C4-2B (cell line): ENCODE data around the gene COQ2.

ENCODE experiments used
- ZFX ChIP-seq: fragments of 450-650 bp; IDR thresholded peaks from 2 replicates; pipeline ENCODE4 v1.6.1; 2017
- TF ChIP-seq, protein P1 (sequence below): fragments of 450-650 bp; conservative IDR thresholded peaks from 2 replicates; pipeline ENCODE4 v1.5.1; 2017; ENCODE audit warnings: mild to moderate bottlenecking

DNA sequence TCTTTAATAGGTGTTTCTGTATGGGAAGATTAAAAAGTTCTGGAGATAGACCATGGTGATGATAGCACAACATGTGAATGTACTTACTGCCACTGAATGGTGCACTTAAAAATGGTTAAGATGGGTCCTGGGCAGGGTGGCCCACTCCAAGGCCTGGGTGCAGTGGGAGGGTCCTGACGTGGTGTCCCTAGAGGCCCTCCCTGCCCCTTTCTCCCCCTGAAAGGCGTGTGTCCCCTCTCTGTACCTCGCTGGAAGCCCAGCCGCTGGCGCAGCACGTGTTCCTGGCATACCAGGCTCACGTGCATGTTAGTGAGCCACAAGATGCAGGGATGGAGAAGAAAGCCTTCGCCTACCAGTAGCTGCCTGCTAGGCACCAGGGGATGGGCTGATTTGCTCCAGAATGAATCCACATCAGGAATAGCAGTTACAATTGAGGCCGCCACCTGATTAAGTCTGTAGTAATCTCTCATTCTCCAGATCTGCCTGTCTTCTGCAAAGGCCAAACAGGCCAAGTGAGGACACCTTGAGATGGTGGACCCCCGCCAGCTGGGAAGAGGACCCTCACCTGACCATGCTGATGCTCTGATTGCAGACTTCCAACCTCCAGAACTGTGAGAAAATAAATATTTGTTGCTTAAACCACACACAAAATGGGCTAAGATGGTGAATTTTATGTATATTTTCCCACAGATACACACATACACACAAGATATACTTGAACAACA is 67.5 kb downstream of the COQ2 start:
- TF ChIP-seq, protein P1, sequence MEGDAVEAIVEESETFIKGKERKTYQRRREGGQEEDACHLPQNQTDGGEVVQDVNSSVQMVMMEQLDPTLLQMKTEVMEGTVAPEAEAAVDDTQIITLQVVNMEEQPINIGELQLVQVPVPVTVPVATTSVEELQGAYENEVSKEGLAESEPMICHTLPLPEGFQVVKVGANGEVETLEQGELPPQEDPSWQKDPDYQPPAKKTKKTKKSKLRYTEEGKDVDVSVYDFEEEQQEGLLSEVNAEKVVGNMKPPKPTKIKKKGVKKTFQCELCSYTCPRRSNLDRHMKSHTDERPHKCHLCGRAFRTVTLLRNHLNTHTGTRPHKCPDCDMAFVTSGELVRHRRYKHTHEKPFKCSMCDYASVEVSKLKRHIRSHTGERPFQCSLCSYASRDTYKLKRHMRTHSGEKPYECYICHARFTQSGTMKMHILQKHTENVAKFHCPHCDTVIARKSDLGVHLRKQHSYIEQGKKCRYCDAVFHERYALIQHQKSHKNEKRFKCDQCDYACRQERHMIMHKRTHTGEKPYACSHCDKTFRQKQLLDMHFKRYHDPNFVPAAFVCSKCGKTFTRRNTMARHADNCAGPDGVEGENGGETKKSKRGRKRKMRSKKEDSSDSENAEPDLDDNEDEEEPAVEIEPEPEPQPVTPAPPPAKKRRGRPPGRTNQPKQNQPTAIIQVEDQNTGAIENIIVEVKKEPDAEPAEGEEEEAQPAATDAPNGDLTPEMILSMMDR: no peak
- no peak for TF ChIP-seq ZFX
